Hindlimb muscle (tissue), 1 donor: Measurements from ENCODE around the gene VCAN. TPM values are rescaled to one million over a fixed set of nuclear protein-coding genes. Genes with fewer than 3 reads are reported as not detected.

Experiments used
- DNase-seq: peaks from one replicate; pipeline ENCODE4 v3.0.0-alpha.2; 2013
- polyA plus RNA-seq: library from polyadenylated mRNA; unstranded; fragments of 120-200 nt; gene quantifications from one replicate; pipeline ENCODE4 v1.2.1, GENCODE V29; 2013; ENCODE audit not compliant: insufficient read length

VCAN gene
- polyA plus RNA-seq, 1 donor = 211 TPM

DNA sequence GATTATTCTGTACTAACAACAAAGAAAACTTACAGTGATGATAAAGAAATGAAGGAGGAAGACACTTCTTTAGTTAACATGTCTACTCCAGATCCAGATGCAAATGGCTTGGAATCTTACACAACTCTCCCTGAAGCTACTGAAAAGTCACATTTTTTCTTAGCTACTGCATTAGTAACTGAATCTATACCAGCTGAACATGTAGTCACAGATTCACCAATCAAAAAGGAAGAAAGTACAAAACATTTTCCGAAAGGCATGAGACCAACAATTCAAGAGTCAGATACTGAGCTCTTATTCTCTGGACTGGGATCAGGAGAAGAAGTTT is 67.9 kb downstream of the VCAN start:
- DNase-seq = no peak

GRCh38 chr5:83540105-83540504 is 68.6 kb downstream of the VCAN start:
- no peak for DNase-seq

GRCh38 chr5:83540783-83541182 is 69.2 kb downstream of the VCAN start:
- no peak for DNase-seq

GRCh38 chr5:83542839-83543238 is 71.3 kb downstream of the VCAN start:
- no peak for DNase-seq

GRCh38 chr5:83543898-83544297 is 72.4 kb downstream of the VCAN start:
- no peak for DNase-seq

DNA sequence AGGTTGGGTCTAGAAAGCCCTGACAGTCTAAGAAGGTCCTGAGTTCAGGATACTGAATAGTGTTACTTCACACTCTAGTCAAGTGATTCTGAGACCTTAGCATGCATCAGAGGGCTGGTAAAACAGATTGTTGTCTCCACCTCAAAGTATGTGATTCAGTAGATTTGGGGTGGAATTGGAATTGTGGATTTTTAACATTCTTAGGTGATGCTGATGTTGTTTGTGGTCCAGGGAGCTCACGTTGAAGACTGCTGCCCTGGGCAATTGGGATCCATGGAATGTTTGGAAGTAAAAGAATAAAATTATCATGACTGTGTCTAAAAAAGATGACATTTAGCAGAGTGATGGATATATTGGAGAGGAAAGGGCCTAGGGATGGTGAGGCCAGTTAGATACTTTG is 75.6 kb downstream of the VCAN start:
- DNase-seq = no peak

- DNase-seq = no peak
These were observed 76.3 kb downstream of the VCAN start for GRCh38 chr5:83547889-83548288.

GRCh38 chr5:83548581-83548980 is 77.0 kb downstream of the VCAN start:
- DNase-seq = peak; percentile 73

DNA sequence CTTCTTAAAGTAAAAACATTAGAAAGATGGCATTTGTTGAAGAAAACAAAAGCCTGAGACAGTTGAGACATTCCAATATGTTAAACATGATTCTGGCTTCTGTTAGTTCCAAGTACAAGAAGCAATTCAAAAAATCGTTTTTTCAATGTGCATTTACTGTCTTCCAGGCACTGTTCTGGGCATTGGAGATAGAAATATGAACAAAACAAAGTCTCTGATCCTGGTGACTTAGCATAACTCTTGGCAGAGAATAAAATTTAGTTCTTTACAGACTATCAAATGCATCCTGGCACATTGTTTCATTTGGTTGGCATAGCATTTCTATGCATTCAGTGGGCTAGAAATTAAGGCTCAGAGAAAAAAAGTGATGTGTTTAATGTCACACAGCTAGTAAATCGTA is 77.5 kb downstream of the VCAN start:
- DNase-seq = no peak

DNA sequence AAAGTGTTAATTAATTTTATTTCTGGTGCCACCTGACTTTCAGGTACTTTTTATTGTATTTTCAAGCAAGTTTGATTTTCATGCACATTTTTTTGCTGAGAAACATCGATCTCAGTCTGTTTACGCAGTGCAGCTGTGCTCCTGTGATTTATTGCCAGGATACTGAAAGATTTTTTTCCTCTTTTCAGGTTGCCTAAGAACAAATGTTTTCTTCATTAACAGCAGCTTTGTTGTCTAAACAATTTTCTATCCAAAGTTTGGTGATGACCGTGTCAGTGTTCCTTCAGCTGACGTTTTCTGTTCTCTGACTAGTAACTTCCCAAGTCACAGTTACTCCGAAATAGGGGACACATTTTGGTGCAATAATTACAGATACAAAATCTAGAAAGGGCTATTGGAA is 78.1 kb downstream of the VCAN start:
- DNase-seq = no peak

DNA sequence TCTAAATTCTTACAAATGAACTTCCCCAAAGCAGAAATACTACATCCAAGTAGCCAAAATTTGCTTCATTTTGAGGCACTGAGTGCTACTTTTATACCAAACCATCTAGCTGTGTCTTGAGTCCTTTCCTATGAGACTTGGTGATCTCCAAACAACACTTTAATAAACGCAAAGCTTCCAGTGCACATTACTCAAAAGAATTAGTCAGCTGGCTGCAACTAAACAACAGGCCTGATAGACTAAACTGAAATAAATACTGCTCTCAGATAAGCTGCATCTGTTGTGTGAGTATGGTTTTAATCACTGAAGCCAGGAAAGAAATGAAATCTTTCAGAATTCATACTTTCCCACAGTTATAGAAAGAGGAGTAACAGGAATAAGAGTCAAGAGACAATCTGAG is 80.3 kb downstream of the VCAN start:
- no peak for DNase-seq

DNA sequence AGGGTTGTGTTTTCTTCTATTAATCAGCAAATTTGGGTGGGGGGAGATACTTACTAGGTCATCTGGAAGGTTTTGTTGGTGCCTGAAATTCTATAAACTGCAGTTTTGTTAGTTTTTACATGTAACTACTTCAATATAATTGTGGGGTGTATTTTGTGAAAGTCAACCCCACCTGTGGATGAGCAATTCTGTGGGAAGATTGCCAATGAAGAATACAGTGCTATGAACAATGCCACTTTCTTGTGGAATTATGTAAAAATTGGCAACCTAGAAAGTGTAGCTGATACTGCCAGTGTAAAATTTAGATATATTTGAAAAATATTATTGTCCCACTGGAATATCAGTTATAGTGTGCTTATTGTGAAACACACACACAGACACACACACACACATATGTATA is 80.7 kb downstream of the VCAN start:
- DNase-seq = no peak

- DNase-seq = no peak
These were observed 81.5 kb downstream of the VCAN start for GRCh38 chr5:83553000-83553486.

DNA sequence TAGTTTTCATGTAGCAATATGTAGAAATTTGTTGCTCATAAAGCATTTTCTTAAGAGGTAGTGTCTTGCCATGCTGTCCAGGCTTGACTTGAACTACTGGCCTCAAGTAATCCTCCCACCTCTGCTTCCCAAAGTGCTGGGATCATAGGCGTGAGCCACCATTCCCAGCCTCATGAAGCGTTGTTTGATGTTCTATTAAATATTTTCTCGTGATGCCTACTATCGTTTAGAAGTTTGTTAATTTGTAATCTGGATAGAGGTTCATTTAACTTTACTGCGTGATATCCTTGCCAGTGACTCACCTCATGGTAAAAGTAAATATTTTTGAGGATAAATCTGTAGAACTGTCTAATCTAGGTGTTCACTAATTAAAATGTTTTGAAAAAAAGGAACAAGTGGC is 82.6 kb downstream of the VCAN start:
- DNase-seq = no peak

- DNase-seq = no peak
These were observed 83.1 kb downstream of the VCAN start for GRCh38 chr5:83554686-83555085.

DNA sequence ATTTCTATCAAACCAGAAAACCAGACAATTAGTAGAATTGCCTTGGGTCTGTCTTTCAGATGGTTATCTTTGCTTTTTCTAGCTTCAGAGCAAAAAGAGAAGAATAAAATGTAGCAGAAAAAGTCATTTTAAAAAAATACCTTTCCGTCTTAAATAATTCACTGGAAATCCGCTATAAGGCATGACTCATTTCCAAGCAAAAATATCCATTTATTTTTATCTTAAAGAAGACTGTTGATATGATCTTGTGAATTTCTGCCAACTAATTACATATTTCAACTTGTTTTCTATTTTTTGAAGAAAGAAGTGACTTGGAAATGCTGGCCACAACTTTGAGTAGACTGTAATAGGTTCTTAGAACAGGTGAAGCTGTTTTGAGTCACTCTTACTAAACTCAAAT is 83.7 kb downstream of the VCAN start:
- no peak for DNase-seq

- DNase-seq = no peak
These were observed 84.6 kb downstream of the VCAN start for GRCh38 chr5:83556190-83556589.

- DNase-seq = no peak
These were observed 87.7 kb downstream of the VCAN start for GRCh38 chr5:83559118-83559785.

DNA sequence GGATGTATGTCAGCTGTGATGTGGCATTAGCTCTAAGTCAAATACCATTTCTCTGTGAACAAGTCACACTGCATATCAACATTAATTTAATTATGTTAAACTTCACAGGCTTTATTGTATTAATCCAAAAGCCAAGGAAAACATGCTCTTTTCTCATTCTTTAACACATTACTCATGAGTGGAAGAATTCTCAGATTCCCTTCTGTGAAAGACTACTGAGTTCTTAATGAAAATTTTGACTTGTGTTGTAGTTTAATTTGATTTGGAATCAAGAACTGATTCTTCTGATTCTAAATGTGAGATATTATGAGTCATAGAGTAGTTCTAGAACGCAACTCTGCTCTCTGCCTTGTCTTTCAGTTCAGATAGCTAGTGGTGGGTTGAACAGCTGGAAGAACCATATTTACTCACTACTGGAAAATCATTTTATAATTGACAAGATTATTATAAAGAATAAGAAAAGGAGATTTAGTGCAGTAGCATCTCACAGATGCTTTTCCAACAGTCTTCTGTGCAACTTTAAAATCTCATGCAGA is 90.6 kb downstream of the VCAN start:
- DNase-seq = no peak

- DNase-seq = no peak
These were observed 91.4 kb downstream of the VCAN start for GRCh38 chr5:83562791-83563557.

DNA sequence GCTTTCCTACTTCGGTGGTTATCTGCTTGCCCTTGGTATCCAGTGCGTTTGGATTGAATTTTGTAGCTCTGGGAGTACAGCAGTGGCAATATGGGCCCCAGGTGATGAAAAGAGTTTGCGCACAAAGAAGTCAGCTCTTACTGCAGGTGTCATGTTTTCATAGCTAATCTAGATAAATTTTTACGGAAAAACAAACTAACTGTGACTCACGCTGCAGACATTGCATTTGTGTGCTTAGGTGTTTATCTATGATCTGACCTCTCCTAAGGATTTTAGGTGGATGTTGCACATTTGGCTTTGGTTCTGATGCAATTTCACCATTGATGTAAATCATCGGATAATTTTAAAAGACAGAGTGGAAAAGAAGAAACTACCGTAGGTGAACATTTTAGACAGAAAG is 92.1 kb downstream of the VCAN start:
- no peak for DNase-seq

GRCh38 chr5:83564069-83564749 is 92.7 kb downstream of the VCAN start:
- no peak for DNase-seq

- no peak for DNase-seq
These were observed 96.2 kb downstream of the VCAN start for GRCh38 chr5:83567741-83568140.

- DNase-seq = no peak
These were observed 96.6 kb downstream of the VCAN start for GRCh38 chr5:83568186-83568585.
